PC-3 (cell line): ENCODE measurements around the gene SBNO2.

Experiments
- EZH2 ChIP-seq: fragments of 300-600 bp; sonication (generic); IDR thresholded peaks from one replicate; pipeline ENCODE4 v1.6.1; 2017; ENCODE audit warnings: antibody characterized with exemption, mild to moderate bottlenecking, low read length; ENCODE audit not compliant: unreplicated experiment
- EZH2phosphoT487 ChIP-seq: fragments of 300-600 bp; sonication (generic); IDR thresholded peaks from 2 replicates; pipeline ENCODE4 v1.6.1; 2018; ENCODE audit warnings: mild to moderate bottlenecking, antibody characterized with exemption, low read length, borderline replicate concordance
- TF ChIP-seq, protein P1 (sequence below): fragments of 300-600 bp; sonication (generic); conservative IDR thresholded peaks from 2 replicates; pipeline ENCODE4 v1.5.1; 2017; ENCODE audit warnings: antibody characterized with exemption, low read depth, mild to moderate bottlenecking, low read length

DNA sequence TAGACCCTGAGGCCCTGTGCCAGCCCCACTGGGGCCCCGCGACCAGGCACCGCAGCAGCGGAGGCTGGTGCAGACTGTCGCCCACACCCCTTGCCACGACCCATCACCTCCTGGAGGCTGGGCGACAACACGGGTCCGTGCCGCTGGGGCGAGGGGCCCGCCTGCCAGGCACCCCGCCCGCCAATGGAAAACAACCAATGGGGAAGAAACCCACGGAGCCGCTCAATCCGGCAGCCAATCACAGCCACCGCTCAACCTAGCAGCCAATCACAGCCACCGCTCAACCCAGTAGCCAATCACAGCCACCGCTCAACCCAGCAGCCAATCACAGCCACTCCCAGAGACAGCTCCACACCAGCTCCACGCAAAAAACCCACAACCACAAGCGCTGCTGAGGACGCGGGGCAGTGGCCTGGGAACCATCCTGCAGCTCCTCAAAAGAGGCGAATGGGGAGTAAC lies 40.6 kb downstream of the SBNO2 start:
- TF ChIP-seq, protein P1, sequence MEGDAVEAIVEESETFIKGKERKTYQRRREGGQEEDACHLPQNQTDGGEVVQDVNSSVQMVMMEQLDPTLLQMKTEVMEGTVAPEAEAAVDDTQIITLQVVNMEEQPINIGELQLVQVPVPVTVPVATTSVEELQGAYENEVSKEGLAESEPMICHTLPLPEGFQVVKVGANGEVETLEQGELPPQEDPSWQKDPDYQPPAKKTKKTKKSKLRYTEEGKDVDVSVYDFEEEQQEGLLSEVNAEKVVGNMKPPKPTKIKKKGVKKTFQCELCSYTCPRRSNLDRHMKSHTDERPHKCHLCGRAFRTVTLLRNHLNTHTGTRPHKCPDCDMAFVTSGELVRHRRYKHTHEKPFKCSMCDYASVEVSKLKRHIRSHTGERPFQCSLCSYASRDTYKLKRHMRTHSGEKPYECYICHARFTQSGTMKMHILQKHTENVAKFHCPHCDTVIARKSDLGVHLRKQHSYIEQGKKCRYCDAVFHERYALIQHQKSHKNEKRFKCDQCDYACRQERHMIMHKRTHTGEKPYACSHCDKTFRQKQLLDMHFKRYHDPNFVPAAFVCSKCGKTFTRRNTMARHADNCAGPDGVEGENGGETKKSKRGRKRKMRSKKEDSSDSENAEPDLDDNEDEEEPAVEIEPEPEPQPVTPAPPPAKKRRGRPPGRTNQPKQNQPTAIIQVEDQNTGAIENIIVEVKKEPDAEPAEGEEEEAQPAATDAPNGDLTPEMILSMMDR: no peak
- TF ChIP-seq EZH2 (no peak), EZH2phosphoT487 (no peak)
